Esophagus squamous epithelium (tissue), 5 donors: Measurements from ENCODE around the gene CACNA1H. TPM values are rescaled to one million over a fixed set of nuclear protein-coding genes. Genes with fewer than 3 reads are reported as not detected.

Experiments used
- DNase-seq: peaks from one replicate; lab custom pipeline; 2025; lab: John Stamatoyannopoulos, UW
- H3K27ac ChIP-seq, 4 donors: fragments of 200-600 bp; sonication (generic); one replicate each; pipeline ENCODE4 v1.5.1; 2016 to 2019; ENCODE audit warnings: mild to moderate bottlenecking in 1 of 4
- H3K27me3 ChIP-seq, 4 donors: fragments of 200-600 bp; sonication (generic); 1 replicate in 3 of 4; 2 replicates in 1 of 4; pipeline versions ENCODE4 v1.5.1 to v1.6.0; 2017 to 2021; ENCODE audit warnings: antibody characterized with exemption in 1 of 4
- H3K36me3 ChIP-seq, 3 donors: fragments of 200-600 bp; sonication (generic); one replicate each; pipeline ENCODE4 v1.5.1; 2016 to 2019
- H3K4me1 ChIP-seq, 3 donors: fragments of 200-600 bp; sonication (generic); one replicate each; pipeline ENCODE4 v1.5.1; 2017 to 2019
- H3K4me3 ChIP-seq, 4 donors: fragments of 200-600 bp; sonication (generic); 1 replicate in 3 of 4; 2 replicates in 1 of 4; pipeline ENCODE4 v1.5.1; 2016 to 2019; ENCODE audit warnings: mild to moderate bottlenecking in 2 of 4, moderate library complexity in 1 of 4
- H3K9me3 ChIP-seq, 3 donors: fragments of 200-600 bp; sonication (generic); one replicate each; pipeline ENCODE4 v1.5.1; 2016 to 2019
- CTCF ChIP-seq, 6 experiments: fragments of 450-650 bp in 4 of 6; fragments of 200-600 bp in 2 of 6; sonication (generic) in 2 of 6; IDR thresholded peaks; one replicate each; pipeline ENCODE4 v1.5.1; 2016 to 2019; ENCODE audit warnings: antibody characterized with exemption in 6 of 6, mild to moderate bottlenecking in 4 of 6, moderate library complexity in 4 of 6
- POLR2A ChIP-seq, 4 donors: fragments of 450-650 bp; IDR thresholded peaks; one replicate each; pipeline ENCODE4 v1.6.1; 2017; ENCODE audit warnings: antibody characterized with exemption in 4 of 4, mild to moderate bottlenecking in 4 of 4, moderate library complexity in 3 of 4
- WGBS, 2 donors: methylation state at CpG; one replicate each; pipeline ENCODE4 v1.1.5; 2018; 5-methylcytosine and 5-hydroxymethylcytosine counted together
- intact Hi-C: fragments of 100-400 bp; cut with DNase I; formaldehyde crosslinking; loops from one replicate; pipeline ENCODE4 v1.15.0; 2022
- total RNA-seq, 4 donors: library from RNA; depleted of rRNA; stranded (reverse); fragments of >200 nt; gene quantifications; one replicate each; pipeline ENCODE4 v1.1.0, GENCODE V29; 2016
- donor health status: DM: yes; HTN: yes; CAD: no.

Gene CACNA1H
- total RNA-seq, 4 donors from 2014 or later: 1.7 to 14.7 (median 5.6) TPM

- Histone ChIP-seq H3K9me3 (no peaks in the 10 kb centered on the region), H3K27me3 (peaks cover 0 to 77% (median 0%) of the 10 kb centered on the region in 4 donors), H3K4me1 (peaks cover 0 to 5% (median 0%) of the 10 kb centered on the region in 3 donors), H3K27ac (no peak overlapping the region), H3K4me3 (no peak overlapping the region), H3K36me3 (no peaks in the 10 kb centered on the region)
- WGBS, 2 donors: 33 to 60% methylated on average over 1 of the region's 17 CpGs
- no peak for TF ChIP-seq POLR2A (IDR thresholded peaks at IDR 0.05)
- TF ChIP-seq CTCF (IDR thresholded peaks at IDR 0.05): no peak
- intact Hi-C loops: no loop called here
- no peak for DNase-seq
Observed at GRCh38 chr16:1126044-1126443, 26.9 kb upstream of the CACNA1H start.

- Histone ChIP-seq H3K27me3 (peaks cover 0 to 72% (median 0%) of the 10 kb centered on the region in 4 donors), H3K4me1 (peaks cover 0 to 5% (median 0%) of the 10 kb centered on the region in 3 donors), H3K4me3 (no peak overlapping the region), H3K36me3 (no peaks in the 10 kb centered on the region), H3K9me3 (no peaks in the 10 kb centered on the region), H3K27ac (no peak overlapping the region)
- DNase-seq: no peak
- intact Hi-C loops: no loop called here
- 0 to 23% methylated on average over 1 to 4 of the region's 10 CpGs for WGBS, 2 donors
- TF ChIP-seq CTCF (IDR thresholded peaks at IDR 0.05) (no peak), POLR2A (IDR thresholded peaks at IDR 0.05) (no peak)
Observed at GRCh38 chr16:1126586-1126985, 26.3 kb upstream of the CACNA1H start.

GRCh38 chr16:1127101-1127500 lies 25.8 kb upstream of the CACNA1H start:
- no peak for DNase-seq
- intact Hi-C loops: no loop called here
- Histone ChIP-seq H3K36me3 (no peaks in the 10 kb centered on the region), H3K27me3 (peaks cover 0 to 70% (median 0%) of the 10 kb centered on the region in 4 donors), H3K9me3 (no peaks in the 10 kb centered on the region), H3K27ac (no peak overlapping the region), H3K4me3 (no peak overlapping the region), H3K4me1 (peaks cover 0 to 5% (median 0%) of the 10 kb centered on the region in 3 donors)
- TF ChIP-seq CTCF (IDR thresholded peaks at IDR 0.05): no peak
- no peak for TF ChIP-seq POLR2A (IDR thresholded peaks at IDR 0.05)
- WGBS, 2 donors: 27% methylated on average over 3 of the region's 16 CpGs; no CpG with 5 or more reads in 1 of the 2 donors

GRCh38 chr16:1127971-1128715 lies 24.8 kb upstream of the CACNA1H start:
- intact Hi-C loops: no loop called here
- Histone ChIP-seq H3K27ac (no peak overlapping the region), H3K36me3 (no peaks in the 10 kb centered on the region), H3K4me1 (peaks cover 0 to 5% (median 0%) of the 10 kb centered on the region in 3 donors), H3K4me3 (no peak overlapping the region), H3K9me3 (no peaks in the 10 kb centered on the region), H3K27me3 (peaks cover 0 to 70% (median 0%) of the 10 kb centered on the region in 4 donors)
- 77 to 84% methylated on average over 12 to 13 of the region's 31 CpGs for WGBS, 2 donors
- no peak for DNase-seq
- TF ChIP-seq CTCF (IDR thresholded peaks at IDR 0.05): no peak
- TF ChIP-seq POLR2A (IDR thresholded peaks at IDR 0.05): no peak
